OCI-LY3 (cell line): ENCODE measurements around the gene PRB4.

ENCODE experiments used
- H2AFZ ChIP-seq: fragments of 200-600, 300-600 bp; shearing (Covaris generic); 2 replicates; pipeline ENCODE4 v1.6.0; 2014; ENCODE audit warnings: antibody characterized with exemption, low read depth, low read length
- H3K27ac ChIP-seq: fragments of 200-600, 300-600 bp; sonication (generic); 2 replicates; pipeline ENCODE4 v1.5.1; 2014; ENCODE audit warnings: mild to moderate bottlenecking, low read length, moderate library complexity, mixed read lengths
- H3K27me3 ChIP-seq: fragments of 200-600, 300-600 bp; sonication (generic); 2 replicates; pipeline ENCODE4 v1.6.1; 2014; ENCODE audit warnings: low read depth, low read length, mixed read lengths
- H3K36me3 ChIP-seq: fragments of 200-600, 300-600 bp; sonication (generic); replicated peaks from 2 replicates; pipeline ENCODE3; 2014; ENCODE audit warnings: low read depth, low read length, mixed read lengths
- H3K4me1 ChIP-seq: fragments of 300-600, 200-600 bp; sonication (generic); 2 replicates; pipeline ENCODE4 v1.6.1; 2014; ENCODE audit warnings: low read length, mixed read lengths
- H3K4me2 ChIP-seq: fragments of 200-600, 300-600 bp; sonication (generic); 2 replicates; pipeline ENCODE4 v1.6.1; 2014; ENCODE audit warnings: low read length, mixed read lengths
- H3K4me3 ChIP-seq: fragments of 300-600, 200-600 bp; sonication (generic); 2 replicates; pipeline ENCODE4 v1.5.1; 2014; ENCODE audit warnings: antibody characterized with exemption, mild to moderate bottlenecking, low read length, moderate library complexity
- H3K79me2 ChIP-seq: fragments of 300-600, 200-600 bp; shearing (Covaris generic); 2 replicates; pipeline ENCODE4 v1.6.1; 2014; ENCODE audit warnings: mild to moderate bottlenecking, low read length, mixed read lengths
- H3K9ac ChIP-seq: fragments of 300-600, 200-600 bp; shearing (Covaris generic); 2 replicates; pipeline ENCODE4 v1.6.0; 2014; ENCODE audit warnings: mild to moderate bottlenecking, low read length, moderate library complexity
- H3K9me3 ChIP-seq: fragments of 200-600, 300-600 bp; shearing (Covaris generic); 2 replicates; pipeline ENCODE4 v1.6.1; 2014; ENCODE audit warnings: low read length, mixed read lengths; ENCODE audit not compliant: insufficient read depth
- H4K20me1 ChIP-seq: fragments of 200-600, 300-600 bp; sonication (generic); 2 replicates; pipeline ENCODE4 v1.6.1; 2016; ENCODE audit warnings: low read length, mixed read lengths; ENCODE audit not compliant: insufficient read depth
- CTCF ChIP-seq: fragments of 200-600, 300-600 bp; sonication (generic); IDR thresholded peaks from 2 replicates; pipeline ENCODE4 v1.5.1; 2014; ENCODE audit warnings: antibody characterized with exemption, low read length, low read depth
- EZH2phosphoT487 ChIP-seq: fragments of 200-600 bp; shearing (Covaris generic); IDR thresholded peaks from 2 replicates; pipeline ENCODE4 v1.6.1; 2018; ENCODE audit warnings: antibody characterized with exemption, mixed run types, low read depth

PRB4 gene

GRCh38 chr12:11269607-11270006 is 40.6 kb downstream of the PRB4 start, which contains the start of gene PRB3:
TSS of gene PRB3 (minus strand) at chr12:11269707. CDS start at chr12:11269669, 38 bp downstream.
- Histone ChIP-seq H4K20me1 (no peaks in the 10 kb centered on the region), H3K4me3 (no peak within 1 kb of the TSS), H3K4me2 (no peak within 1 kb of the TSS), H3K9me3 (no peaks in the 10 kb centered on the region), H3K9ac (no peak within 1 kb of the TSS), H2AFZ (no peak within 1 kb of the TSS), H3K36me3 (no peaks in the 10 kb centered on the region), H3K27ac (no peak within 1 kb of the TSS), H3K27me3 (no peaks in the 10 kb centered on the region), H3K4me1 (no peaks in the 10 kb centered on the region), H3K79me2 (no peaks in the 10 kb centered on the region)
- no peak for TF ChIP-seq CTCF
- no peak for TF ChIP-seq EZH2phosphoT487

GRCh38 chr12:11264501-11264900 is 45.7 kb downstream of the PRB4 start:
- no peaks in the 10 kb centered on the region for H3K36me3 ChIP-seq
- H3K9ac ChIP-seq, result no peak overlapping the region
- TF ChIP-seq CTCF (no peak), EZH2phosphoT487 (no peak)
- no peaks in the 10 kb centered on the region for H3K9me3 ChIP-seq
- no peaks in the 10 kb centered on the region for H3K27me3 ChIP-seq
- H3K79me2 ChIP-seq, result no peaks in the 10 kb centered on the region
- no peaks in the 10 kb centered on the region for H4K20me1 ChIP-seq
- no peak overlapping the region for H3K27ac ChIP-seq
- H3K4me1 ChIP-seq, result no peaks in the 10 kb centered on the region
- H3K4me3 ChIP-seq, result no peak overlapping the region
- H2AFZ ChIP-seq, result no peak overlapping the region
- no peak overlapping the region for H3K4me2 ChIP-seq
